ENCODE data around the gene FAM180A. TPM values are rescaled to one million over a fixed set of nuclear protein-coding genes. Genes with fewer than 3 reads are reported as not detected.

Gene FAM180A
- total RNA-seq, 1 donor from 2014 or later: 1.1 TPM

GRCh38 chr7:135683609-135684008, 65.0 kb downstream of the FAM180A start:
- DNase-seq (ENCODE audit: low spot score): no peak

DNA sequence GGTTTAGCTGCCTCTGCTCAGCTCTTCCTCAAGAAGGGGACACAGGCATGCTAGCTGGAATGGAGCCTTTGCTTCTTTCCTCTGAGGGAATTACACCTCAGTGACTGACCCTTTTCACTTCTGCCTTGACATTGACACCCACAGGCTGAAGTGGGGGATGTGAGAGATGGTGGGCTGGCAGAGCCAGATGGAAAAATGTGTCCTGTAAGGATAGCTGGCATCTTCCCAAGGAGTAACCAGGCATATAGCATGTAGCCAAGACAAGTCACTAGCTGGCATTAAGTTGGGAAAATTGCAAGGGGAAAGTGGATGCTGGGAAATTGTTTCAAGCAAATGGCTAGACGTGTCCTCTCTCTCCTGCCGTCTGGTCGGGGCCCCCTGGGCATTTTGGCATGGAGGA, 66.4 kb downstream of the FAM180A start:
- no peak for DNase-seq (ENCODE audit: low spot score)

DNA sequence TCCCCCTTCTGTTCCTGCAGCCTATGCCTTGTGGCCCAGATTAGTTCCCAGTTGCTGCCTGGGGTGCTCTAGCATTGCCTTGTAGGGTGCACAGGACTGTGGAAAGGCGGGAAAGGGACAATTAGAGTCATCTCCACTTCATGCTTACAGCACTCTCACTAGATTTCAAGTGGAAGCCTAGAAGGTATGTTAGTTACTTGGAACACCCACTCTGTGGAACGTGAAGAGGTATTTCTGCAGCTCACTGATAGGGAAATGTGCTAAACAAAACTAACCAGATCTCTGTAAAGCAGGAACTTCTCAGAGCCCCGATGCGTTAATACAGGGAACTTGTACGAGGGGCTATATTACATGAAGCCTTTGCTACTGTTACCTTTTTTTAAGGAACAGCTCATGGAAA, 66.9 kb downstream of the FAM180A start:
- DNase-seq (ENCODE audit: low spot score): no peak

Other genes starting within 250 kb of the FAM180A start
- 34.4 TPM for gene CNOT4, start 238.7 kb downstream of the FAM180A start, total RNA-seq
- 58.1 TPM for gene NUP205, start 190.9 kb downstream of the FAM180A start, total RNA-seq
- 32.9 TPM for gene STMP1, start 86.3 kb downstream of the FAM180A start, total RNA-seq
- 0.13 TPM for gene SLC13A4, start 20.6 kb downstream of the FAM180A start, total RNA-seq
- 93.8 TPM for gene MTPN, start 228.5 kb upstream of the FAM180A start, total RNA-seq

All from ureter (tissue), 1 donor.